OCI-LY7 (cell line): ENCODE data around the gene PHRF1.

Experiments used
- EZH2phosphoT487 ChIP-seq: fragments of 200-600 bp; sonication (generic); IDR thresholded peaks from 2 replicates; pipeline ENCODE4 v1.6.1; 2018; ENCODE audit warnings: low read depth, borderline replicate concordance, mild to moderate bottlenecking, mixed run types, antibody characterized with exemption, low read length, moderate library complexity, mixed read lengths
- TF ChIP-seq, protein P1 (sequence below): fragments of 200-600 bp; sonication (generic); conservative IDR thresholded peaks from 2 replicates; pipeline ENCODE4 v1.5.1; 2014; ENCODE audit warnings: mild to moderate bottlenecking, antibody characterized with exemption, low read length, moderate library complexity, mixed read lengths

DNA sequence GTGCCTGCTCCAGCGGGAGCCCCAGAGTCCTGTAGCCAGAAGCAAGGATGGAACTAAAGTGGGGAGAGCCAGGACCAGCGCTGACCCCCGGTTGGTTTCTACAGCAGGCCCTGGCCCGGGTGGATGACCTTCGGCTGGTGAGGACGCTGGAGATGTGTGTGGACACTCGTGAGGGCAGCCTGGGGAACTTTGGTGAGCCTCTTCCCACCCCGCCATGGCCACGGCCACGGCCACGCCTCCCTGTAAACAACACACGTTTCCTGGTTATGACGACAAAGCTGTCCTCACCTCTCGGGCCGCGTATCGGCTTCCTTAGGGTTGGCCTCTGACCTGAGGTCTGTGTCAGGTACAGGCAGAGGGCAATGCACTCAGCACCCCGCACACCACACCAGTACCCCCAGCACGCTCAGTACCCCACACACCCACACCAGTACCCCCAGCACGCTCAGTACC, 34.8 kb upstream of the PHRF1 start:
- TF ChIP-seq, protein P1, sequence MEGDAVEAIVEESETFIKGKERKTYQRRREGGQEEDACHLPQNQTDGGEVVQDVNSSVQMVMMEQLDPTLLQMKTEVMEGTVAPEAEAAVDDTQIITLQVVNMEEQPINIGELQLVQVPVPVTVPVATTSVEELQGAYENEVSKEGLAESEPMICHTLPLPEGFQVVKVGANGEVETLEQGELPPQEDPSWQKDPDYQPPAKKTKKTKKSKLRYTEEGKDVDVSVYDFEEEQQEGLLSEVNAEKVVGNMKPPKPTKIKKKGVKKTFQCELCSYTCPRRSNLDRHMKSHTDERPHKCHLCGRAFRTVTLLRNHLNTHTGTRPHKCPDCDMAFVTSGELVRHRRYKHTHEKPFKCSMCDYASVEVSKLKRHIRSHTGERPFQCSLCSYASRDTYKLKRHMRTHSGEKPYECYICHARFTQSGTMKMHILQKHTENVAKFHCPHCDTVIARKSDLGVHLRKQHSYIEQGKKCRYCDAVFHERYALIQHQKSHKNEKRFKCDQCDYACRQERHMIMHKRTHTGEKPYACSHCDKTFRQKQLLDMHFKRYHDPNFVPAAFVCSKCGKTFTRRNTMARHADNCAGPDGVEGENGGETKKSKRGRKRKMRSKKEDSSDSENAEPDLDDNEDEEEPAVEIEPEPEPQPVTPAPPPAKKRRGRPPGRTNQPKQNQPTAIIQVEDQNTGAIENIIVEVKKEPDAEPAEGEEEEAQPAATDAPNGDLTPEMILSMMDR = no peak
- TF ChIP-seq EZH2phosphoT487 = no peak
